DMS 273 (cell line): ENCODE measurements around the gene NAALADL2.

ENCODE experiments used
- DNase-seq: peaks from one replicate; lab custom pipeline; 2025; ENCODE audit not compliant: unreplicated experiment; lab: John Stamatoyannopoulos, UW

NAALADL2 gene

GRCh38 chr3:175193815-175194518, 334.8 kb downstream of the NAALADL2 start:
- DNase-seq: peak; percentile 40

- no peak for DNase-seq
Observed at GRCh38 chr3:175198991-175199783, 340.1 kb downstream of the NAALADL2 start.

GRCh38 chr3:175199961-175200360, 340.8 kb downstream of the NAALADL2 start:
- no peak for DNase-seq

- DNase-seq: no peak
Observed at GRCh38 chr3:175200391-175201095, 341.4 kb downstream of the NAALADL2 start.

DNA sequence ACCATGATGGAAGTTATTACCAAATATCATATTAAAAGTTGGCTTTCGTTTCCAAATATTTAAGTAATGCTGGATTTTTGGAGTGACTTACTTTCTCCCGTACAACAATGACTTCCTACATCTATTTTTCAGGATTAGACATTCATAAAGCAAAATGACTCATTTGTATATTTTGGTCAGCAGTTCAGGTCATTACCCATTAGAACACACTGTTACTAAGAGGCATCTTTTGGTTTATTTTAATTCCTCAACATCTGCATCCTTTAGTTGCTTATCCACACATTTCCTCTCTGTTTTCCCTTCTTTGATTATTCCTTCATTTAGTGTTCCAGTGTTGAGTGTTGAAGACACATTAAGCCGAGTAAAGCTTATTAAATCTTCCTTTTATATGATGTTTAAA, 348.2 kb downstream of the NAALADL2 start:
- DNase-seq: no peak

DNA sequence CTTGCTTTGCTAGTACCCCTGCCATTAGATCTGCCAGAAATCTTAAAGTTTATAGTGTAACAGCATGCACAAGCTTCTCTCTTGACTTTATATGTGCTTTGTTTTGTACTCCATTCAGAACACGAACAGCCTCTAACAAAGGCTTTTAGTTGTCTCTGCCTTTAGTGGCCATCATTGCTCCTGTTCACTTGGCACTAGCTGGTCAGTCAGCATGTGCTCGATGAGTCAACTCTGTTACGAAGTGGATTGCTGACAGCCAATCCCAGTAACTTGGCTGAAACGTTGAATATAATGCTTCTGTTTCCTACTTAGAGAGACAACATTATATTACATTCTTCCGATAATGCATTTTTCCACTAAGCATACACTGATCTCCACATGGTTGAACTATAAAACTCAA, 349.2 kb downstream of the NAALADL2 start:
- no peak for DNase-seq

DNA sequence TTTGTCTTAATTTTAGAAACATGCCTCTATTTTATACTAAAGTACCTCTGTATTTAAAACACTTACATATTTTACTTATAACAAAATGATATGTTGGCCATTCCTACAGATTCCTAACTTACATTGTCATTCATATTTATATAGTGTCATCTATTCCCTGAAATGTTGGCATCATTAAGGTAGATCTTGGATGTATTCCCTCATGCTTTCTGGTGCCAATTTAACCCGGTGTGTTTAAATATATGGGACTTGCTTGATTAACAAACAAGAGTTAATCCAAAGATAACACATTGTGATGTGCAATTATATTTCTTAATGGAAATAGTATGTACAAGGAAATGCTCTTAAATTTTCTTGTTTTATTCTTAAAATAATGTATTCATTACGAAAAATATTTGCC, 352.3 kb downstream of the NAALADL2 start:
- no peak for DNase-seq

GRCh38 chr3:175212896-175213295, 353.8 kb downstream of the NAALADL2 start:
- no peak for DNase-seq

DNA sequence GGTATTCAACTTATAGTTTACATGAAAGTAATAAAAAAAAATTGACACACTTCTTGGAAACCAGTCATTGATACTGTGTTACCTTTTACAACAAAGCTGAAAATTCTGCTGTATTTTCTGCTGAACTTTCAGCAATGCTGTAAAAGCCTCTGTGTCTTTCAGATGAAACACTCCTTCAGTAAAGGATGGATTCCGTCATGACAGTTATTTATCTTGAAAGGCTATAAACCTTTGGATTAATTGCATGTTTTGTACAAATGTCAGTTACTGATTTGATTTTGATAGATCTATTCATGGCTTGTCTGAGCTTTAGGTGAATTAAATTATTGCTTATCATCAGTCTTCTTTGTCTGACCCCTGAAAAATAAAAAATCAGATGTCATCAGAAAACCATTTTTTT, 355.1 kb downstream of the NAALADL2 start:
- DNase-seq: no peak

- no peak for DNase-seq
Observed at GRCh38 chr3:175215833-175216232, 356.7 kb downstream of the NAALADL2 start.

DNA sequence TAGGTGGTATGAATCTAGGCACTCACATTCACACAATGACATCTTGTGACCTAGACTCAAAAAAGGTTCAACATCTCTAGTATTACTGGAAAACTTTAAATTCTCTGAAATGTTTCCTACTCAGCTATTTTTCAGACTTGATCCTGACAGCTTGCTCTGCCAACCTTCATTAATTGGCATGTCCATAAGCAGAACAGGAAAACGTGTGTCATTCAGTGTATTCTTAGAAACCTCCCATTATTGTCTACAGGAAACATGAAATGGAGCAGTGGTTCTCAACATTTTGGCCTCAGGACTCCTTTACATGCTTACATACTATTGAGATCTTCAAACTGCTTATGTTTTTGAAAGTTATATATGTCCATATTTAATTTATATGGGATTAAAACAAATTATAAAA, 363.2 kb downstream of the NAALADL2 start:
- DNase-seq: peak; percentile 17

- peak; percentile 12 for DNase-seq
Observed at GRCh38 chr3:175224051-175224450, 364.9 kb downstream of the NAALADL2 start.

- no peak for DNase-seq
Observed at GRCh38 chr3:175226444-175226843, 367.3 kb downstream of the NAALADL2 start.

DNA sequence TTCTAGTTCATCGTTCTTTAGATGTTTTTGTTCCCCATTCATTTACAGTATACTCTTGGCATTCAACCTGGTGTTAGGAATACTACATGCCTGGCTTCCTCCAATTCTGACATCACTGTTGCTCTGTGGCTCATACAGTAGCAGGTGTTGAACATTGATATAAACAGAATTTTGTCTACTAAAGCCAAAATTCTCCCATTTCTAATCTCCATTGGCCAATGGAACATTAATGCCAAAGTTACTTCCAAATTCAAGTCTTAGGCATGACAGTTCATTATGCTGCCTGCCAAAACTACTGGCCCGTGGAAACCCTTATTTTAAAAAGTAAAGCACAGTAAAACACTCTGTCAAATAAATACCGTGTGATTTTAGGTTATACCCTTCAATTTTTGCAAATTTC, 368.0 kb downstream of the NAALADL2 start:
- no peak for DNase-seq

- DNase-seq: no peak
Observed at GRCh38 chr3:175233957-175234940, 375.1 kb downstream of the NAALADL2 start.

GRCh38 chr3:175238801-175239200, 379.7 kb downstream of the NAALADL2 start:
- no peak for DNase-seq

DNA sequence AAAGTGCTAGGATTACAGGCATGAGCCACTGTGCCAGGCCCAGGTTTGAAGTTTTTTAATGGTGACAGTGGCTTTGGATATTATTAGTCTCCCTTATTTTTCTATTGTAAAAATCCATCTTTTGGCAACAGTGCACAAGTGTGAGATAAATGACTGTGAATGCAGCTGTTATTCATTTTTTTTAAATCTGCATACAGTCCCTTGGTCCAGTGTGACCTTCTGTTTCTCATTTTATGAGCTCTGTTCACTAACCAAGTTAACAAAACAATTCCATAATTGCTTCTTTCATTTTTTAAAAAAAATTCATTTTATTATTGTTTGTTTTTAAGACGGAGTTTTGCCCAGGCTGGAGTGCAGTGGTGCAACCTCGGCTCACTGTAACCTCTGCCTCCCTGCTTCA, 381.8 kb downstream of the NAALADL2 start:
- no peak for DNase-seq

GRCh38 chr3:175242243-175242642, 383.1 kb downstream of the NAALADL2 start:
- DNase-seq: no peak

DNA sequence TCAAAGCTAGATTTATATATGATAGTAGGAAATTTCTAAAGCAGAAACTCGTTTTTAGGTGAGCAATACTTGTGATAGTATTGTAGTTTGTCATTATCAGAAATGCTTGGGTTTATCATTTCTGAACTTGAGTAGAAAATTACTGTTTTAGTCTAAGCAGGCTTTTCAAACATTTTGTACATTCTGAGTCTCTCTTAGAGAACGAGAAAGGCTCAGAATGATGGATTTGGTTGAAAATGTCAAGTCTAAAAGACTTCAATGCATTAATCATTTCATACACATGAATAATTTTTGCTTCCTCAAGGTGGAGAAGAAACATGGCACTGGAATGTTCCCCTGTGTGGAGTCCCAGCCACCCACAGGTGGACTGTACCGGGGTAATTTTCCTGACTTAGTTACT, 387.1 kb downstream of the NAALADL2 start:
- DNase-seq: no peak

- no peak for DNase-seq
Observed at GRCh38 chr3:175246766-175247165, 387.6 kb downstream of the NAALADL2 start.

DNA sequence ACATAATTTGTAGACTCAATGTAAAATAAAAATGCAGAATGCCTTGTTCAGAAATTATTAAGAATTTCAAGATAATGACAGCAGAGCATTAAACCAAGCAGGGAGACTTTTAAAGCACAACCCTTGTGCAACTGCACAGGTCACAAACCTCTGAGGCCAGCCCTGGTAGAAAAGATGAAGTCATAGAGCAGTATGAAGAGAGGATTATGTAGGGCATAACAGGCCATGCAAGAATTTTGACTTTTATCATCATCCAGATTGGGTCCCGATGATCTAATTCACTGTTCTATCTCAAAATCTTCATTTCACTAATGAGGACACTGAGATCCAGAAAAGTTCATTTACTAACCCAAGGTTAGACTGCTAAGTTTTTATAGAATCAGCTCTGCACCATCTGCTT, 388.5 kb downstream of the NAALADL2 start:
- no peak for DNase-seq
